AG09309 (cell line): Measurements from ENCODE around the gene CDH18.

ENCODE experiments used
- DNase-seq: peaks from one replicate; pipeline ENCODE4 v3.0.0-alpha.2; 2010; ENCODE audit warnings: low read depth
- H3K4me3 ChIP-seq: 2 replicates; pipeline ENCODE4 v1.5.1; 2011; ENCODE audit warnings: mild to moderate bottlenecking, low read depth, low read length, moderate library complexity; ENCODE audit not compliant: control insufficient read depth
- TF ChIP-seq, protein P1 (sequence below): IDR thresholded peaks from 2 replicates; pipeline ENCODE4 v1.5.1; 2011; ENCODE audit warnings: mild to moderate bottlenecking, low read depth, low read length, inconsistent platforms; ENCODE audit not compliant: insufficient read depth, control insufficient read depth; ENCODE audit errors: missing control alignments

CDH18 gene

GRCh38 chr5:19771174-19771835, 216.7 kb downstream of the CDH18 start:
- no peak for DNase-seq
- TF ChIP-seq, protein P1, sequence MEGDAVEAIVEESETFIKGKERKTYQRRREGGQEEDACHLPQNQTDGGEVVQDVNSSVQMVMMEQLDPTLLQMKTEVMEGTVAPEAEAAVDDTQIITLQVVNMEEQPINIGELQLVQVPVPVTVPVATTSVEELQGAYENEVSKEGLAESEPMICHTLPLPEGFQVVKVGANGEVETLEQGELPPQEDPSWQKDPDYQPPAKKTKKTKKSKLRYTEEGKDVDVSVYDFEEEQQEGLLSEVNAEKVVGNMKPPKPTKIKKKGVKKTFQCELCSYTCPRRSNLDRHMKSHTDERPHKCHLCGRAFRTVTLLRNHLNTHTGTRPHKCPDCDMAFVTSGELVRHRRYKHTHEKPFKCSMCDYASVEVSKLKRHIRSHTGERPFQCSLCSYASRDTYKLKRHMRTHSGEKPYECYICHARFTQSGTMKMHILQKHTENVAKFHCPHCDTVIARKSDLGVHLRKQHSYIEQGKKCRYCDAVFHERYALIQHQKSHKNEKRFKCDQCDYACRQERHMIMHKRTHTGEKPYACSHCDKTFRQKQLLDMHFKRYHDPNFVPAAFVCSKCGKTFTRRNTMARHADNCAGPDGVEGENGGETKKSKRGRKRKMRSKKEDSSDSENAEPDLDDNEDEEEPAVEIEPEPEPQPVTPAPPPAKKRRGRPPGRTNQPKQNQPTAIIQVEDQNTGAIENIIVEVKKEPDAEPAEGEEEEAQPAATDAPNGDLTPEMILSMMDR, result no peak

GRCh38 chr5:19770396-19770795, 217.6 kb downstream of the CDH18 start:
- no peak overlapping the region for H3K4me3 ChIP-seq
- TF ChIP-seq, protein P1, result no peak
- no peak for DNase-seq

More at GRCh38 chr5:19771174-19771835, 216.7 kb downstream of the CDH18 start:
- no peak overlapping the region for H3K4me3 ChIP-seq

GRCh38 chr5:19767987-19768386, 220.0 kb downstream of the CDH18 start:
- H3K4me3 ChIP-seq, result no peak overlapping the region
- no peak for DNase-seq

DNA sequence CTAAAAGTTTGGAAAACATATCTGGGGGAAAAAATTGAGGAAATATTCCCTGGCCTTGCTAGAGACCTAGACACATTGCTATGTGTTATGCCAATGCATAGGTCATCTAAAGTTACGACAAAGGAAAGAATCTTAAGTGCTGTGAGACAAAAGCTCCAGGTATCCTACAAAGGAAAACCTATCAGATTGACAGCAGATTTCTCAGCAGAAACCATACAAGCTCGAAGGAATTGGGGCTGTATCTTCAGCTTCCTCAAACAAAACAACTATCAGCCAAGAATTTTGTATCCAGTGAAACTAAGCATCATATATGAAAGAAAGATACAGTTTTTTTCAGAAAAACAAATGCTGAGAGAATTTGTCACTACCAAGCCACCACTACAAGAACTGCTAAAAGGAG, 234.4 kb downstream of the CDH18 start:
- no peak for DNase-seq
- TF ChIP-seq, protein P1, result no peak
- H3K4me3 ChIP-seq, result no peak overlapping the region

More at GRCh38 chr5:19767987-19768386, 220.0 kb downstream of the CDH18 start:
- TF ChIP-seq, protein P1, result no peak

- TF ChIP-seq, protein P1, result no peak
- H3K4me3 ChIP-seq, result no peak overlapping the region
- no peak for DNase-seq
These were observed 236.7 kb downstream of the CDH18 start for GRCh38 chr5:19751326-19751725.

DNA sequence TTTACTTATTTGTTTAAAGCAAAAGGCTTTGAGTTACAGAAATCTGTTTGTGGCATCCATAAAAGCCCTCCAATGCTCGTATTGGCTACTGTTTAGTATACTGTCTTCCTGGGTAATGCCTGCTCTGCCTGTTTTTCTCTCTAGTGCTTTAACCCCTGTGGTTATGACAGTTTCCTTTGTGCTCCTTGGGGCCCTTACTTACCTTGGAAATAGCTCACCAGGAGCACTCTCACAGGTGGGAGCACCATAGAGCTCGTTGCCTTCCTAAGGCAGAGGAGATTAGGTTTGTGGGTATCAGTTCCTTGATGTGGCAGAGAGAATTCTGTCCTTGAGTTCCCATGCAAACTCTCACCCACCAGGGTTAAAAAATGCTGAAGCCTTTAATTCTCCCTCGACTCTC, 242.8 kb downstream of the CDH18 start:
- no peak for DNase-seq
- H3K4me3 ChIP-seq, result no peak overlapping the region
- TF ChIP-seq, protein P1, result no peak
